GM18870 (cell line): Measurements from ENCODE around the gene PGAP6.
"Not testable (repeated sequence)": the region's sequence is repeated elsewhere in the genome, so short reads cannot be mapped to it uniquely, and the experiment has no call there.

ENCODE experiments used
- ATAC-seq: cut with Tn5 transposase; IDR thresholded peaks from one replicate; pipeline ENCODE4 v1.9.1; 2021; ENCODE audit warnings: moderate library complexity; ENCODE audit not compliant: unreplicated experiment

PGAP6 gene

GRCh38 chr16:352547-353403, 29.0 kb downstream of the PGAP6 start, which contains the start of gene AXIN1:
Gene AXIN1, minus strand, starts transcription at chr16:352723. Its CDS starts 5,698 bp downstream, at chr16:347025.
- no peak for ATAC-seq

- no peak for ATAC-seq
Measured at GRCh38 chr16:351804-352520, 29.8 kb downstream of the PGAP6 start.

- no peak for ATAC-seq
Measured at GRCh38 chr16:350203-350602, 31.6 kb downstream of the PGAP6 start.

- ATAC-seq: no peak
Measured at GRCh38 chr16:349211-349610, 32.6 kb downstream of the PGAP6 start.

GRCh38 chr16:348495-348894, 33.3 kb downstream of the PGAP6 start:
- ATAC-seq: not testable (repeated sequence)

- ATAC-seq: no peak
Measured at GRCh38 chr16:347203-347602, 34.6 kb downstream of the PGAP6 start.

- no peak for ATAC-seq
Measured at GRCh38 chr16:346587-346986, 35.2 kb downstream of the PGAP6 start.

- ATAC-seq: no peak
Measured at GRCh38 chr16:345772-346171, 36.0 kb downstream of the PGAP6 start.

- ATAC-seq: no peak
Measured at GRCh38 chr16:342455-343213, 39.1 kb downstream of the PGAP6 start.

GRCh38 chr16:341974-342336, 39.8 kb downstream of the PGAP6 start:
- ATAC-seq: not testable (repeated sequence)

GRCh38 chr16:341095-341973, 40.4 kb downstream of the PGAP6 start:
- not testable (repeated sequence) for ATAC-seq

GRCh38 chr16:340370-341091, 41.2 kb downstream of the PGAP6 start:
- ATAC-seq: no peak

- no peak for ATAC-seq
Measured at GRCh38 chr16:339680-340079, 42.1 kb downstream of the PGAP6 start.

GRCh38 chr16:337975-338575, 43.7 kb downstream of the PGAP6 start:
- ATAC-seq: no peak

GRCh38 chr16:337437-337836, 44.3 kb downstream of the PGAP6 start:
- ATAC-seq: no peak

- no peak for ATAC-seq
Measured at GRCh38 chr16:336269-336668, 45.5 kb downstream of the PGAP6 start.

GRCh38 chr16:334861-335632, 46.7 kb downstream of the PGAP6 start:
- not testable (repeated sequence) for ATAC-seq

GRCh38 chr16:334164-334832, 47.5 kb downstream of the PGAP6 start:
- ATAC-seq: not testable (repeated sequence)
